H1 (cell line): ENCODE measurements around the gene LIPG. TPM values are rescaled to one million over a fixed set of nuclear protein-coding genes. Genes with fewer than 3 reads are reported as not detected.

Experiments
- CTCF ChIA-PET: fragments of 300-600 bp; sonication (Branson Sonifier 250); formaldehyde crosslinking; loops from one replicate; lab custom pipeline; 2021; ENCODE audit not compliant: partially characterized antibody; lab: Charles Lee
- POLR2A ChIA-PET: fragments of 300-600 bp; sonication (Branson Sonifier 250); formaldehyde crosslinking; loops from one replicate; lab custom pipeline; 2021; ENCODE audit warnings: inconsistent platforms; ENCODE audit not compliant: partially characterized antibody; lab: Charles Lee
- DNase-seq, 2 experiments: peaks; one replicate each; pipeline versions ENCODE4 v3.0.0 to v3.0.0-alpha.2; 2010 to 2022; ENCODE audit warnings: low spot score in 2 of 2, low read depth in 1 of 2, mixed read lengths in 1 of 2
- FAIRE-seq: peaks from 2 replicates; lab custom pipeline; 2011; peaks lifted over from hg19 to GRCh38; lab: Jason Lieb, UNC
- H2AFZ ChIP-seq: 2 replicates; pipeline ENCODE4 v1.8.1; 2012; ENCODE audit warnings: low read length, inconsistent platforms
- H2AK5ac ChIP-seq: 2 replicates; pipeline ENCODE4 v1.6.1; 2013; ENCODE audit warnings: low read depth, low read length
- H2BK120ac ChIP-seq: replicated peaks from 2 replicates; pipeline ENCODE3; 2013; ENCODE audit warnings: low read depth, low read length, inconsistent platforms
- H2BK12ac ChIP-seq: 2 replicates; pipeline ENCODE4 v1.6.1; 2013; ENCODE audit warnings: low read depth, low read length
- H2BK15ac ChIP-seq: 2 replicates; pipeline ENCODE4 v1.6.1; 2013; ENCODE audit warnings: low read length
- H2BK20ac ChIP-seq: 2 replicates; pipeline ENCODE4 v1.6.1; 2013; ENCODE audit warnings: low read length
- H2BK5ac ChIP-seq: 2 replicates; pipeline ENCODE4 v1.6.1; 2013; ENCODE audit warnings: low read depth, low read length
- H3K14ac ChIP-seq: 2 replicates; pipeline ENCODE4 v1.6.1; 2013; ENCODE audit warnings: inconsistent platforms; ENCODE audit not compliant: insufficient read length
- H3K18ac ChIP-seq: 2 replicates; pipeline ENCODE4 v1.6.1; 2013; ENCODE audit warnings: low read length; ENCODE audit errors: extremely low read depth
- H3K23ac ChIP-seq: 2 replicates; pipeline ENCODE4 v1.6.1; 2013; ENCODE audit warnings: inconsistent platforms; ENCODE audit not compliant: insufficient read length
- H3K23me2 ChIP-seq: 2 replicates; pipeline ENCODE4 v1.6.1; 2013; ENCODE audit warnings: low read depth, low read length
- H3K27ac ChIP-seq: 2 replicates; pipeline ENCODE4 v1.6.1; 2011; ENCODE audit warnings: low read depth, low read length, inconsistent platforms
- H3K27me3 ChIP-seq, 4 experiments: replicated peaks in 1 of 4; 1 replicate in 1 of 4; 2 replicates in 3 of 4; pipeline versions ENCODE4 v1.6.1 to v1.8.1; 2011 to 2013; ENCODE audit warnings: low read length in 3 of 4, mild to moderate bottlenecking in 3 of 4, inconsistent platforms in 2 of 4, mixed read lengths in 2 of 4, moderate library complexity in 1 of 4; ENCODE audit not compliant: control insufficient read depth in 3 of 4, insufficient read depth in 3 of 4; ENCODE audit errors: extremely low read depth in 1 of 4
- H3K36me3 ChIP-seq, 4 experiments: 2 replicates each; pipeline versions ENCODE4 v1.6.1 to v1.8.1; 2011 to 2013; ENCODE audit warnings: mild to moderate bottlenecking in 4 of 4, low read length in 3 of 4, moderate library complexity in 2 of 4, control low read depth in 1 of 4, inconsistent platforms in 1 of 4; ENCODE audit not compliant: insufficient read depth in 4 of 4, control insufficient read depth in 2 of 4
- H3K4ac ChIP-seq: replicated peaks from 2 replicates; pipeline ENCODE3; 2013; ENCODE audit warnings: low read length, low read depth, mixed read lengths, inconsistent platforms; ENCODE audit not compliant: insufficient read length
- H3K4me1 ChIP-seq, 4 experiments: replicated peaks in 1 of 4; 1 replicate in 1 of 4; 2 replicates in 3 of 4; pipeline versions ENCODE4 v1.6.1 to v1.8.1; 2011 to 2013; ENCODE audit warnings: low read length in 3 of 4, inconsistent platforms in 2 of 4, mixed read lengths in 1 of 4; ENCODE audit not compliant: insufficient read depth in 4 of 4, control insufficient read depth in 3 of 4
- H3K4me2 ChIP-seq, 2 experiments: 2 replicates each; pipeline versions ENCODE4 v1.6.1 to v1.8.1; 2011 to 2013; ENCODE audit warnings: low read depth in 2 of 2, low read length in 2 of 2, control low read depth in 1 of 2, inconsistent platforms in 1 of 2, mild to moderate bottlenecking in 1 of 2; ENCODE audit not compliant: insufficient read depth in 1 of 2
- H3K4me3 ChIP-seq, 4 experiments: fragments of 200-600, 300-600 bp in 1 of 4; sonication (generic), shearing (Covaris generic), sonication (Bioruptor Twin) in 1 of 4; 2 replicates each; pipeline versions ENCODE4 v1.5.1 to v1.8.1; 2011 to 2016; ENCODE audit warnings: low read length in 4 of 4, low read depth in 3 of 4, control low read depth in 2 of 4, inconsistent platforms in 2 of 4, mild to moderate bottlenecking in 2 of 4, mixed read lengths in 1 of 4, moderate library complexity in 1 of 4; ENCODE audit not compliant: insufficient read depth in 2 of 4; ENCODE audit errors: extremely low read depth in 1 of 4
- H3K56ac ChIP-seq: replicated peaks from 2 replicates; pipeline ENCODE3; 2013; ENCODE audit warnings: low read depth, mild to moderate bottlenecking, mixed read lengths, low read length, inconsistent platforms; ENCODE audit not compliant: insufficient read length
- H3K79me1 ChIP-seq: 2 replicates; pipeline ENCODE4 v1.6.1; 2013; ENCODE audit warnings: low read depth, low read length, control low read depth
- H3K79me2 ChIP-seq, 2 experiments: 2 replicates each; pipeline versions ENCODE4 v1.6.1 to v1.8.1; 2012 to 2013; ENCODE audit warnings: low read length in 2 of 2, mild to moderate bottlenecking in 2 of 2, inconsistent platforms in 1 of 2; ENCODE audit not compliant: insufficient read depth in 2 of 2, control insufficient read depth in 1 of 2
- H3K9ac ChIP-seq, 4 experiments: replicated peaks in 1 of 4; 1 replicate in 1 of 4; 2 replicates in 3 of 4; pipeline versions ENCODE4 v1.6.1 to v1.8.1; 2011 to 2013; ENCODE audit warnings: low read depth in 3 of 4, low read length in 3 of 4, control low read depth in 2 of 4, mild to moderate bottlenecking in 2 of 4, moderate library complexity in 2 of 4, inconsistent platforms in 1 of 4; ENCODE audit errors: extremely low read depth in 1 of 4
- H3K9me3 ChIP-seq, 2 experiments: 2 replicates each; pipeline versions ENCODE4 v1.6.1 to v1.8.1; 2012 to 2013; ENCODE audit warnings: mild to moderate bottlenecking in 2 of 2, moderate library complexity in 2 of 2, control low read depth in 1 of 2, inconsistent platforms in 1 of 2, low read depth in 1 of 2, low read length in 1 of 2, mixed read lengths in 1 of 2; ENCODE audit not compliant: insufficient read depth in 2 of 2
- H4K20me1 ChIP-seq, 2 experiments: replicated peaks in 1 of 2; 2 replicates each; pipeline versions ENCODE3 to v1.8.1; 2011 to 2013; ENCODE audit warnings: inconsistent platforms in 2 of 2, low read length in 2 of 2, mild to moderate bottlenecking in 1 of 2; ENCODE audit not compliant: insufficient read depth in 2 of 2, control insufficient read depth in 1 of 2
- H4K5ac ChIP-seq: 2 replicates; pipeline ENCODE4 v1.6.1; 2013; ENCODE audit warnings: low read length, low read depth, mixed read lengths, inconsistent platforms; ENCODE audit not compliant: insufficient read length
- H4K8ac ChIP-seq: 2 replicates; pipeline ENCODE4 v1.8.0; 2013; ENCODE audit warnings: mild to moderate bottlenecking, moderate library complexity, low read length, inconsistent platforms; ENCODE audit not compliant: insufficient read depth; ENCODE audit errors: extremely low read depth
- H4K91ac ChIP-seq: replicated peaks from 2 replicates; pipeline ENCODE3; 2013; ENCODE audit warnings: low read length, mixed read lengths, inconsistent platforms; ENCODE audit not compliant: insufficient read length
- NRF1 ChIP-seq: IDR thresholded peaks from 2 replicates; pipeline ENCODE4 v1.6.1; 2011; ENCODE audit warnings: mild to moderate bottlenecking, low read depth, low read length, improper control_type of control experiment
- USF2 ChIP-seq: IDR thresholded peaks from 2 replicates; pipeline ENCODE4 v1.6.1; 2011; ENCODE audit warnings: low read length, improper control_type of control experiment
- WGBS, 2 experiments: shearing (Covaris generic) in 1 of 2; methylation state at CpG; one replicate each; pipeline versions ENCODE4 v1.1.6 to v1.1.7; 2013 to 2015; ENCODE audit warnings: low lambda C conversion rate in 2 of 2, mixed read lengths in 2 of 2, inconsistent platforms in 1 of 2, low coverage in 1 of 2, missing lambda C conversion rate in 1 of 2; ENCODE audit not compliant: insufficient replicate concordance in 2 of 2, insufficient coverage in 1 of 2, insufficient read length in 1 of 2; ENCODE audit errors: extremely low coverage in 1 of 2, missing lambda C conversion rate in 1 of 2; 5-methylcytosine and 5-hydroxymethylcytosine counted together
- polyA plus RNA-seq, 7 experiments: library from polyadenylated mRNA; depleted of rRNA in 3 of 7; stranded (reverse) in 5 of 7; unstranded in 2 of 7; fragments of >200 nt in 5 of 7; fragments of 200-250 nt in 2 of 7; gene quantifications; 1 replicate in 5 of 7; 2 replicates in 1 of 7; 4 replicates in 1 of 7; pipeline versions ENCODE4 v1.2.1 to v1.2.3, GENCODE V29; 2011 to 2013; ENCODE audit warnings: missing spikeins in 2 of 7, mixed read lengths in 2 of 7
- total RNA-seq: library from RNA; stranded (reverse); fragmentation: NEBNext Ultra II Directional; extraction: Animal tissue kit (Norgen Biotek cat#: 25700); gene quantifications from 2 replicates; pipeline ENCODE4 v1.2.1, GENCODE V29; 2021

The LIPG gene
- total and polyA plus RNA-seq, 2 of the 8 experiments (the other 6 are each of a cell fraction or from before 2014, with no cell fraction given): 9.2 to 9.8 TPM

GRCh38 chr18:49524951-49525350 is 36.9 kb upstream of the LIPG start:
- CTCF ChIA-PET: interaction anchor here (0.7 to 2.3 kb wide), 6 partner anchors 14 to 333 kb away, joined by 3 to 9 read pairs (median 4); no protein-coding TSS in a partner anchor
- no peak overlapping the region for H3K4ac ChIP-seq
- 100% methylated on average over 2 of the region's 2 CpGs; no CpG with 5 or more reads in 1 of the 2 experiments for WGBS, 2 experiments

More at GRCh38 chr18:49524951-49525350, 36.9 kb upstream of the LIPG start:
- no peak overlapping the region for H3K18ac ChIP-seq
- H2BK15ac ChIP-seq: no peak overlapping the region
- no peak overlapping the region for H3K56ac ChIP-seq
- H3K14ac ChIP-seq: no peak overlapping the region
- no peak overlapping the region for H2AK5ac ChIP-seq
- H4K8ac ChIP-seq: no peak overlapping the region
- FAIRE-seq (no peak), DNase-seq (no peak)
- no peak overlapping the region for H3K4me2 ChIP-seq
- no peak overlapping the region for H2AFZ ChIP-seq
- no peaks in the 10 kb centered on the region for H3K27me3 ChIP-seq
- no peak overlapping the region for H3K9ac ChIP-seq
- H3K79me2 ChIP-seq: no peaks in the 10 kb centered on the region
- no peaks in the 10 kb centered on the region for H3K36me3 ChIP-seq
- H3K23me2 ChIP-seq: no peaks in the 10 kb centered on the region
- no peak overlapping the region for H3K4me3 ChIP-seq
- H4K5ac ChIP-seq: no peak overlapping the region
- H3K79me1 ChIP-seq: no peaks in the 10 kb centered on the region
- H2BK120ac ChIP-seq: no peak overlapping the region
- no peak overlapping the region for H2BK12ac ChIP-seq
- H2BK20ac ChIP-seq: no peak overlapping the region
- POLR2A ChIA-PET: no interaction called here
- H3K9me3 ChIP-seq: no peaks in the 10 kb centered on the region
- H4K20me1 ChIP-seq: no peaks in the 10 kb centered on the region
- H2BK5ac ChIP-seq: no peak overlapping the region
- TF ChIP-seq USF2 (no peak), NRF1 (no peak)
- peaks cover 0 to 7% (median 3%) of the 10 kb centered on the region in 4 experiments; a peak in 4 of 7 replicates for H3K4me1 ChIP-seq
- H4K91ac ChIP-seq: no peak overlapping the region
- no peak overlapping the region for H3K23ac ChIP-seq
- no peak overlapping the region for H3K27ac ChIP-seq
